ENCODE measurements around the gene EMD.

DNA sequence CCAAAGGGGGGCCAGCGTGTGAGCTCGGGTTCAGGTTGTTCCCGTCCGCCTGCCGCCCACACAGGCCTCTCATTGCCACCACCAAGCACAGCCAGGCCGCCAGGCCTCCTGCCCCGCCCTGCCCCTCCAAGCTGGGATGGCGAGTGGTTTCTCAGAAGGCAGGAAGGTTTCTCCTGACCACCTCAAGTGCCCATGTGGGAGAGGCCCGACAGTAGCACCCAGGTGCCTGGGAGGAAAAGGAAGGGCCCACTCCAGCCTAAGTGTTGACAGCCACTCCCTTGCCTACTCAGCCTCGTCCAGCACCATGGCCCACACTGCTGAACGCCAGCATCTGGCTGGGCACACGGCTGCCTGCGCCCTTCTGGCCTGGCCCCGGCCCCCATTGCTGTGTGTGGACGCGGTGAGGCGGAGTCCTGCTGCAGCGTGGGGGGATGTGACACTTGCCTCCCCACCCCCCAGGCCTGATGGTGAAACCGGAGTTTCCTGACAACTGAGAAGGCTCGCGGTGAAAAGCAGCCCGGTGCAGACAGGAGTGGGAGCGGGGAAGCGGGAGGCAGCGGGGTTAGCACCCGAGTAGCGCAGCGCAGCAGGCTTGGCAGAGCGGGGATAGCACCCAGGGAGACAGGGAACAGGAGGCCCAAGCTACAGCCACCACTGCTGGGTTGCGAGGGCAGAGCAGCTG, 23.9 kb upstream of the EMD start:
- TF ChIP-seq, protein P1, sequence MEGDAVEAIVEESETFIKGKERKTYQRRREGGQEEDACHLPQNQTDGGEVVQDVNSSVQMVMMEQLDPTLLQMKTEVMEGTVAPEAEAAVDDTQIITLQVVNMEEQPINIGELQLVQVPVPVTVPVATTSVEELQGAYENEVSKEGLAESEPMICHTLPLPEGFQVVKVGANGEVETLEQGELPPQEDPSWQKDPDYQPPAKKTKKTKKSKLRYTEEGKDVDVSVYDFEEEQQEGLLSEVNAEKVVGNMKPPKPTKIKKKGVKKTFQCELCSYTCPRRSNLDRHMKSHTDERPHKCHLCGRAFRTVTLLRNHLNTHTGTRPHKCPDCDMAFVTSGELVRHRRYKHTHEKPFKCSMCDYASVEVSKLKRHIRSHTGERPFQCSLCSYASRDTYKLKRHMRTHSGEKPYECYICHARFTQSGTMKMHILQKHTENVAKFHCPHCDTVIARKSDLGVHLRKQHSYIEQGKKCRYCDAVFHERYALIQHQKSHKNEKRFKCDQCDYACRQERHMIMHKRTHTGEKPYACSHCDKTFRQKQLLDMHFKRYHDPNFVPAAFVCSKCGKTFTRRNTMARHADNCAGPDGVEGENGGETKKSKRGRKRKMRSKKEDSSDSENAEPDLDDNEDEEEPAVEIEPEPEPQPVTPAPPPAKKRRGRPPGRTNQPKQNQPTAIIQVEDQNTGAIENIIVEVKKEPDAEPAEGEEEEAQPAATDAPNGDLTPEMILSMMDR (IDR thresholded peaks at IDR 0.05): no peak
- TF ChIP-seq EZH2 (IDR thresholded peaks at IDR 0.05; ENCODE audit: borderline replicate concordance, insufficient read depth, low read depth, low read length, poor library complexity, severe bottlenecking): no peak

Data from B cell (primary cell).